ENCODE data around the gene MAP4K1.
"Not testable (repeated sequence)": the region's sequence is repeated elsewhere in the genome, so short reads cannot be mapped to it uniquely, and the experiment has no call there.

The MAP4K1 gene

DNA sequence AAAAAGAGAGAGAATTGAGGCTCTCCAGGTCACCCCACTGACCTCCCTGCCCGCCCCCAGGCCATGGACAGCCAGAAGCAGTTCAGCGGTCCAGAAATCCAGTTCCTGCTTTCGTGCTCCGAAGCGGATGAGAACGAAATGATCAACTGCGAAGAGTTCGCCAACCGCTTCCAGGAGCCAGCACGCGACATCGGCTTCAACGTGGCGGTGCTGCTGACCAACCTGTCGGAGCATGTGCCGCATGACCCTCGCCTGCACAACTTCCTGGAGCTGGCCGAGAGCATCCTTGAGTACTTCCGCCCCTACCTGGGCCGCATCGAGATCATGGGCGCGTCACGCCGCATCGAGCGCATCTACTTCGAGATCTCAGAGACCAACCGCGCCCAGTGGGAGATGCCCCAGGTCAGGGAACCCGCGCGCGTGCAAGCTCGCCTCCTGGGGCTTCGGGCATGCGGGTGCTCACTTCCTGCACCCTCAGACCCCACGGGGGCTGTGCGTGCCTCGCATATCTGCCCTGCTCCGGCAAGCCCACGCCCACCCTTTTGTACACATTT, 56.6 kb downstream of the MAP4K1 start:
- DNase-seq (ENCODE audit: low read depth): no peak
- H3K4me3 ChIP-seq (ENCODE audit: low read depth, low read length): no peak overlapping the region
- TF ChIP-seq, protein P1, sequence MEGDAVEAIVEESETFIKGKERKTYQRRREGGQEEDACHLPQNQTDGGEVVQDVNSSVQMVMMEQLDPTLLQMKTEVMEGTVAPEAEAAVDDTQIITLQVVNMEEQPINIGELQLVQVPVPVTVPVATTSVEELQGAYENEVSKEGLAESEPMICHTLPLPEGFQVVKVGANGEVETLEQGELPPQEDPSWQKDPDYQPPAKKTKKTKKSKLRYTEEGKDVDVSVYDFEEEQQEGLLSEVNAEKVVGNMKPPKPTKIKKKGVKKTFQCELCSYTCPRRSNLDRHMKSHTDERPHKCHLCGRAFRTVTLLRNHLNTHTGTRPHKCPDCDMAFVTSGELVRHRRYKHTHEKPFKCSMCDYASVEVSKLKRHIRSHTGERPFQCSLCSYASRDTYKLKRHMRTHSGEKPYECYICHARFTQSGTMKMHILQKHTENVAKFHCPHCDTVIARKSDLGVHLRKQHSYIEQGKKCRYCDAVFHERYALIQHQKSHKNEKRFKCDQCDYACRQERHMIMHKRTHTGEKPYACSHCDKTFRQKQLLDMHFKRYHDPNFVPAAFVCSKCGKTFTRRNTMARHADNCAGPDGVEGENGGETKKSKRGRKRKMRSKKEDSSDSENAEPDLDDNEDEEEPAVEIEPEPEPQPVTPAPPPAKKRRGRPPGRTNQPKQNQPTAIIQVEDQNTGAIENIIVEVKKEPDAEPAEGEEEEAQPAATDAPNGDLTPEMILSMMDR (conservative IDR thresholded peaks at IDR 0.05; ENCODE audit: low read depth, low read length): no peak

DNA sequence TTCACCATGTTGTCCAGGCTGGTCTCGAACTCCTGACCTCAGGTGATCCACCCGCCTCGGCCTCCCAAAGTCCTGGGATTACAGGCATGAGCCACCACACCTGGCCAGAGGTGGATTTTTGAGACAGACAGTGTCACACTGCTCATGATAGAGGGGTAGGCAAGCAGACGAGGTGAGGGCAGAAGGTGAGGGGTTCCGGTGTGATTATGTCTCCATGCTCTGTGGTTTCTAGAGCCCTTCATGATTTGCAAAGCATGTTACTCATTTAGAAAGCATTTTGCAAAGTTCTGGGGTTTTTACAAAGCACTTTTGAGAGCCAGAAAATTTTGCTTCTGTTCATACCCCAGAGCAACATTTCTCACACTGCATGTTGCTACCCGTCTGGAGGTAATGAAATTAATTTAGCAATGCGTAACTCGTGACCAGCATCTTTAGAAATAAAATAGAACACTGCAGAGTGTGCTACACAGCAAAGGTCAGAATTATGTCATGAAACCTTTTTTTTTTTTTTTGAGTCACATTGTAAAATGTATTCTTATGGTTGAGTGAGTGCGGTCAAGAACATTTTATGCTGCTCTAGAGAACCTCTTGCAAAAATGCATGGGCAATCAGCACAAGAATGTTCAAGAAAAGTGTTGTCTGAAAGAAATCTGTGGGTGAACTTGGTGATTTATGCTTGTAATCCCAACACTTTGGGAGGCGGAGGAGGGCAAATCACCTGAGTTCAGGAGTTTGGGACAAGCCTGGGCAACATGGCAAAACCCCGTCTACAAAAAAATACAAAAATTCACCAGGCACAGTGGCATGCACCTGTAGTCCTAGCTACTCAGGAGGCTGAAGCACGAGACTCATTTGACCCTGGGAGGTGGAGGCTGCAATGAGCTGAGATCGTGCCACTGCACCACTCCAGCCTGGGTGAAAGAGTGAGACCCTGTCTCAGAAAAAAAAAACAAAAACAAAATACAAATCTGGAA, 58.0 kb downstream of the MAP4K1 start:
- peak; percentile 13 for DNase-seq (ENCODE audit: low read depth)
- H3K4me3 ChIP-seq (ENCODE audit: low read depth, low read length): no peak overlapping the region
- TF ChIP-seq, protein P1 (conservative IDR thresholded peaks at IDR 0.05; ENCODE audit: low read depth, low read length): no peak

DNA sequence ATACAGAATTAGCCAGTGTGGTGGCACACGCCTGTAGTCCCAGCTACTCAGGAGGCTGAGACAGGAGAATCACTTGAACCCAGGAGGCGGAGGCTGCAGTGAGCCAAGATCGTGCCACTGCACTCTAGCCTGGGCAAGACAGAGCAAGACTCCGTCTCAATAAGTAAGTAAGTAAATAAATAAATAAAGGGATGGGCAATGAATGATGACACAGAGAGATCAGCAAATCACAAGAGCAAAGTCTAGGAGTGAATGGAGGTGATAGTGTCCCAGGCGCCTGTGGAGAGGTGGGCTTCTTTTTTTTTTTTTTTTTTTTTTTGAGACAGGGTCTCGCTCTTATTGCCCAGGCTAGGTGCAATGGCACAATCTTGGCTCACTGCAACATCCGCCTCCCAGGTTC, 58.8 kb downstream of the MAP4K1 start:
- H3K4me3 ChIP-seq (ENCODE audit: low read depth, low read length); DNase-seq (ENCODE audit: low read depth): not testable (repeated sequence)

DNA sequence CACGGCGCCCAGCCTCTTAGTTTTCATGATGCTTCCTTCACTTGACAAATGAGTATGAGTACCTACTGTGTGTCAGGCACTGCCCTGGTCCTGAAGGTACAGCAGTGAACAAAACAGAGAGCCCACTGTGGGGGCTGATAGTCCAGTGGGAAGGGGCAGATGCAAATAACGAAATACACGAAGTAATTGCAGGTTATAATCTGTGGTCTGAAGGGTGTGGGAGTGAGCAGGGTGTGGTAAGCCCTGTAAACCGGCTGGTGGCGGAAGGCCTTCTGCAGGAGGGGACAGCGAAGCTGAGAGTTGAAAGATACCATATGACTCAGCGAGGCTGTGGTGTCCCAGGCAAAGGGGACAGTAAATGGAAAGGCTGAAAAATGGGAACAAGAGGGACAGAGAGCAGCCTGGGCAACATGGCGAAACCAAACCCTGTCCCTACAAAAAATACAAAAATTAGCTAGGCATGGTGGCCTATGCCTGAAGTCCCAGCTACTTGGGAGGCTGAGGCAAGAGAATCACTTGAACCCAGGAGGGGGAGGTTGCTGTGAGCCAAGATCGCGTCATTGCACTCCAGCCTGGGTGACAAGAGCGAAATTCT, 60.5 kb downstream of the MAP4K1 start:
- TF ChIP-seq, protein P1 (conservative IDR thresholded peaks at IDR 0.05; ENCODE audit: low read depth, low read length): no peak
- no peak for DNase-seq (ENCODE audit: low read depth)
- H3K4me3 ChIP-seq (ENCODE audit: low read depth, low read length): no peak overlapping the region

GRCh38 chr19:38556521-38557174, 61.1 kb downstream of the MAP4K1 start:
- TF ChIP-seq, protein P1 (conservative IDR thresholded peaks at IDR 0.05; ENCODE audit: low read depth, low read length): peak; percentile 39
- peak; percentile 12 for DNase-seq (ENCODE audit: low read depth)
- H3K4me3 ChIP-seq (ENCODE audit: low read depth, low read length): no peak overlapping the region

GRCh38 chr19:38555200-38555599, 62.6 kb downstream of the MAP4K1 start:
- TF ChIP-seq, protein P1 (conservative IDR thresholded peaks at IDR 0.05; ENCODE audit: low read depth, low read length): no peak
- DNase-seq (ENCODE audit: low read depth): no peak
- no peak overlapping the region for H3K4me3 ChIP-seq (ENCODE audit: low read depth, low read length)

- no peak for DNase-seq (ENCODE audit: low read depth)
- TF ChIP-seq, protein P1 (conservative IDR thresholded peaks at IDR 0.05; ENCODE audit: low read depth, low read length): no peak
- no peak overlapping the region for H3K4me3 ChIP-seq (ENCODE audit: low read depth, low read length)
Measured at GRCh38 chr19:38554676-38555141, 63.0 kb downstream of the MAP4K1 start.

- H3K4me3 ChIP-seq (ENCODE audit: low read depth, low read length): not testable (repeated sequence)
Measured at GRCh38 chr19:38553239-38553638, 64.5 kb downstream of the MAP4K1 start.

More at GRCh38 chr19:38553239-38553638, 64.5 kb downstream of the MAP4K1 start:
- not testable (repeated sequence) for DNase-seq (ENCODE audit: low read depth)

Data from choroid plexus epithelial cell (primary cell).